ENCODE results near the gene WDR26. TPM values are rescaled to one million over a fixed set of nuclear protein-coding genes. Genes with fewer than 3 reads are reported as not detected.

WDR26 gene
- total RNA-seq, 1 experiment from 2014 or later: 81.4 TPM

DNA sequence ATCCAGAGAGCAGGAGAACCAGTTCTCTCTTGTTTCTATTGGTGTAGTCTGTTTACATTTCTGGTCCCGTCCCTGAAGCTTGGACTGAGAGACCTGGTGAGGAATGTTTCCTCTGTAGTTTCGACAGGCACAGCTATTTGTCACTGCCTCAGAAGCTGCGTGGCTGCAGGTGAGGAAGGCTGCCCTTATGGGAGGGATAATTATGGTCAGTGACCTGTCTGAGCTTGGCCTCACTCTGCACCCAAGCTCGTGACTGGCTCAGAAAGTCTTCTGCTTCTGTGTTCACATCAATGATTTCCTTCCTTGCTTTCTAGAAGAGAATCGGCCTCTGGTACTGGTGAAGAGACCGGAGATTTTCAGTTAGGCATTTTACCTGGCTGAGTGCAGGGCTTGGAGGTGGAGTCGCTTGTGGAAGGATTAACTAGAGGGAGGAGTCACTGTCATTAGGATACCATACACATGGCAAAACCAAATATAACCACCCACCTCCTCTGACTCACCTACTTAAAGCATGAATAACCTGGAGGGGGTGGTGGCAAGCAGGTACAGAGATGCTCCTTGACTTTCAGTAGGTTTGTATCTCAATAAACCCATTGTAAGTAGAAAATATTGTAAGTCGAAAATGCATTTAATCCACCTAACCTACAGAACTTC is 19.9 kb upstream of the WDR26 start:
- Histone ChIP-seq H3K79me2 (ENCODE audit: insufficient read depth, low read length) (0 out of 2 replicates have a peak, but pooled peaks cover 1% of the 10 kb centered on the region), H2BK120ac (ENCODE audit: low read depth, low read length, poor library complexity, severe bottlenecking) (no peak overlapping the region), H3K4me1 (ENCODE audit: insufficient read depth, low read length) (no peaks in the 10 kb centered on the region), H2BK15ac (ENCODE audit: low read depth, low read length) (no peak overlapping the region), H3K56ac (ENCODE audit: insufficient read length, low read depth, low read length) (no peak overlapping the region), H4K8ac (replicated peaks; ENCODE audit: insufficient read length, low read depth, low read length) (no peak overlapping the region), H3K14ac (ENCODE audit: insufficient read depth, low read length) (no peak overlapping the region), H2AFZ (ENCODE audit: low read length) (no peak overlapping the region), H3K18ac (ENCODE audit: insufficient read length, low read depth, low read length) (no peak overlapping the region), H3K27me3 (ENCODE audit: insufficient read depth, low read length) (no peaks in the 10 kb centered on the region), H3K27ac (ENCODE audit: insufficient read length, low read depth, low read length) (no peak overlapping the region), H4K91ac (ENCODE audit: insufficient read length, low read depth, low read length) (no peak overlapping the region), H3K23me2 (ENCODE audit: insufficient read length, low read depth, low read length, poor library complexity, severe bottlenecking) (no peaks in the 10 kb centered on the region), H3K9ac (ENCODE audit: extremely low read depth, insufficient read length, low read length) (no peak overlapping the region), H2BK5ac (ENCODE audit: insufficient read length, low read length) (no peak overlapping the region), H3K79me1 (ENCODE audit: insufficient read depth, low read depth, low read length, poor library complexity, severe bottlenecking) (no peaks in the 10 kb centered on the region), H3K9me3 (ENCODE audit: control insufficient read depth, low read depth, low read length) (no peaks in the 10 kb centered on the region), H3K4ac (ENCODE audit: low read depth, low read length) (no peak overlapping the region), H4K5ac (ENCODE audit: insufficient read length, low read depth, low read length) (no peak overlapping the region), H4K20me1 (ENCODE audit: control insufficient read depth, insufficient read depth, insufficient read length) (no peaks in the 10 kb centered on the region), H3K23ac (ENCODE audit: insufficient read length, low read depth, low read length) (no peak overlapping the region), H2BK12ac (ENCODE audit: insufficient read length, low read depth, low read length) (no peak overlapping the region), H3K4me2 (ENCODE audit: insufficient read depth, insufficient read length, low read length) (no peak overlapping the region), H2AK5ac (ENCODE audit: insufficient read length, low read length) (no peak overlapping the region), H3T11ph (ENCODE audit: low read length) (no peak overlapping the region), H2BK20ac (ENCODE audit: low read depth, low read length, poor library complexity, severe bottlenecking) (no peak overlapping the region)
- Mint-ChIP-seq H3K27me3 (ENCODE audit: low read depth) (no peaks in the 10 kb centered on the region), H3K9me3 (no peaks in the 10 kb centered on the region), H3K27ac (peak overlapping the region; percentile 45 to 88 (median 65); a peak in 3 of 7 replicates), H3K36me3 (ENCODE audit: insufficient read depth in 1 of 3, low read depth in 3 of 3) (peaks cover 0 to 7% (median 0%) of the 10 kb centered on the region in 3 experiments; a peak in 3 of 7 replicates), H3K4me1 (peaks cover 21 to 29% of the 10 kb centered on the region in 2 experiments), H3K4me3 (no peak overlapping the region)
- TF ChIP-seq, protein P1, sequence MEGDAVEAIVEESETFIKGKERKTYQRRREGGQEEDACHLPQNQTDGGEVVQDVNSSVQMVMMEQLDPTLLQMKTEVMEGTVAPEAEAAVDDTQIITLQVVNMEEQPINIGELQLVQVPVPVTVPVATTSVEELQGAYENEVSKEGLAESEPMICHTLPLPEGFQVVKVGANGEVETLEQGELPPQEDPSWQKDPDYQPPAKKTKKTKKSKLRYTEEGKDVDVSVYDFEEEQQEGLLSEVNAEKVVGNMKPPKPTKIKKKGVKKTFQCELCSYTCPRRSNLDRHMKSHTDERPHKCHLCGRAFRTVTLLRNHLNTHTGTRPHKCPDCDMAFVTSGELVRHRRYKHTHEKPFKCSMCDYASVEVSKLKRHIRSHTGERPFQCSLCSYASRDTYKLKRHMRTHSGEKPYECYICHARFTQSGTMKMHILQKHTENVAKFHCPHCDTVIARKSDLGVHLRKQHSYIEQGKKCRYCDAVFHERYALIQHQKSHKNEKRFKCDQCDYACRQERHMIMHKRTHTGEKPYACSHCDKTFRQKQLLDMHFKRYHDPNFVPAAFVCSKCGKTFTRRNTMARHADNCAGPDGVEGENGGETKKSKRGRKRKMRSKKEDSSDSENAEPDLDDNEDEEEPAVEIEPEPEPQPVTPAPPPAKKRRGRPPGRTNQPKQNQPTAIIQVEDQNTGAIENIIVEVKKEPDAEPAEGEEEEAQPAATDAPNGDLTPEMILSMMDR (conservative IDR thresholded peaks at IDR 0.05): no peak
- no CpG with 5 or more reads among the region's 8 CpGs for WGBS (ENCODE audit: extremely low coverage, insufficient read length, low lambda C conversion rate)
- DNase-seq: no peak

Data from H9 (cell line).